HG02870 (cell line): ENCODE results near the gene ADAMTS7.
"Not testable (repeated sequence)": the region's sequence is repeated elsewhere in the genome, so short reads cannot be mapped to it uniquely, and the experiment has no call there.

Source experiments
- ATAC-seq: cut with Tn5 transposase; IDR thresholded peaks from one replicate; pipeline ENCODE4 v1.9.1; 2021; ENCODE audit warnings: mild to moderate bottlenecking, moderate library complexity; ENCODE audit not compliant: unreplicated experiment

ADAMTS7 gene

GRCh38 chr15:78788016-78788660 is 23.1 kb downstream of the ADAMTS7 start:
- ATAC-seq: no peak

DNA sequence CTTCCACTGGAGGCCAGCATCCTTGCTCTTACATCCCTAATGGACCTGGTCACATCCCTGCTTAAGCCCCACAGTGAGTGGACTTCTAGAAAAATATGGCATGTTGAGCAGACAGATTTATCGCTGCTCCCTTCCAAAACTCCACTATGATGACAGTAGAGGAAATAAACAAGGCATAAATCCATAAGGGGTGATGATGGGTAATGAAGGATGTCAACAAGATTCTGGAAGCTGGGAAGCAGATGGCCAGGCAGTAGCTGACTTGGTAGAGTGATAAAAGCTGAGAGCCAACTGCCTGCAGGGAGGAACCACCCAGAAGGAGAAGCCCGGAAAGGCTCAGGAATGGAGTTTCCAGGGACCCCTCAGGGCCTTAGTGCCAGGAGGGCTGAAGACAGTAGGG is 28.9 kb downstream of the ADAMTS7 start:
- ATAC-seq: not testable (repeated sequence)

DNA sequence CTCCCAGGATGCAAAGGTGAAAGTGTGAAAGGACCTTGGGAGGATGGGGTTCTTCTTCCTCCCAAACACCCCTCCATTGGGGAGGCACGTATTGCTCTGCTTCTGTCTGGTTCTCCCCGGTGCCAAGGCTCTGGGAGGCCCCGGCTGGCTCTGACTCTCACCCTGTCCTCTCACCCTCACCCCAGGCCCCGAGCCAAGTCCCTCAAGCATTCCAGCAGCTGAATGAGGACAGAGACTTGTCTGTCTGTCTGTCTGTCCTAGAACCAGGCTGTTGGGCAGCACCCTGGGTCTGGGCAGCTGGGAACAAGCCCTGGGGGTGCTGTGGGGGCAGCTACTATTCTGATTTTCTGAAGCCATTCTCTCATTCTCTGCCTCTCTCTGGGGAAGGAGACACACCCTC is 29.9 kb downstream of the ADAMTS7 start:
- not testable (repeated sequence) for ATAC-seq

GRCh38 chr15:78779975-78780374 is 31.3 kb downstream of the ADAMTS7 start:
- ATAC-seq: not testable (repeated sequence)

DNA sequence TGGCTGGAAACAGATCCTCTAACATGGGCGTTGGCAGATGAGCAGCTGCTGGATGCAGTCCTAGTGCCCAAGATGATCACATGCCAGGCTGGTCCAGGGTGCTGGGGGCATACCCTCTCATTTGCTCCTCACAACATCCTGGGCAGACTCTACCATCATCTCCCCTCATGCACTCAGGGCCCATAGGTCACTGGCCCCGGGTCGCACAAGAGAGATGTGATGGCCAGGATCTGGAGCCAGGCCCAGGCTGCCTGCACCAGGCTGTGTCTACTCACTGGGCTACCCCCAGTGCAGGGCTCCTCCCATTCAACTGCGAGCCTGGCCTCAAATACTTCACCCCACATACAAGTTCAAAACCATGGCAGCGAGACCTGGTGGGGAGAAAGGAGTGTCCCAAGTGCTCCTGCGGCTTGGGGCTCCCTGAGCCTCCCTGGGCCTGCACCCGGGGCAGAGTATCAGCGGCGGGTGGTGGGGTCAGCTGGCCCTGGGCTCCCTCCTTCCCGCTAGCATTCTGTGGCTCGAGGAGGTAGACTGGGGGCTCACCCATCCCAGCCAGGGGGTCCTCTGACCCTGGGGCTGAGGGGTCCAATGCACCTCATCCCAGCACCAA is 32.0 kb downstream of the ADAMTS7 start:
- not testable (repeated sequence) for ATAC-seq

DNA sequence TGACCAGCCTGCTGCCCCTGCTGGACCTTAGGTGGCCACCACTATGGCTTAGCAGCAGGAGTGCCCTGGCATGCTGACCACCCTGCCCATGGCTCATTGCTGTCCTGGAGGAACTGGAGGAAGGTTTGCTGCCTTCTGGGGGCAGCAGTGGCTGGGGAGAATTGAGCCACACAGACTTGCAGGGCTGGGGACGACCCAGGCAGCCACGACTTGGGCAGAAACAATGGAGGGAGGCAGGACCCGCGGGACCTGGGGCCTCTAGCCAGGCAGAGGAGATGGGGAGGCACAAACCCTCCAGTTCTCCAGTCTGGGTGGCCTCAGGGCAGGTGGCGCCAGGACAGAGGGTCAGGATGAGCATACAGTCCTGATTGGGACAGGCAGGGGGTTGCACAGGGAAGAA is 32.8 kb downstream of the ADAMTS7 start:
- ATAC-seq: no peak

- not testable (repeated sequence) for ATAC-seq
Measured at GRCh38 chr15:78777953-78778345, 33.3 kb downstream of the ADAMTS7 start.

GRCh38 chr15:78777290-78777952 is 33.8 kb downstream of the ADAMTS7 start:
- ATAC-seq: not testable (repeated sequence)

DNA sequence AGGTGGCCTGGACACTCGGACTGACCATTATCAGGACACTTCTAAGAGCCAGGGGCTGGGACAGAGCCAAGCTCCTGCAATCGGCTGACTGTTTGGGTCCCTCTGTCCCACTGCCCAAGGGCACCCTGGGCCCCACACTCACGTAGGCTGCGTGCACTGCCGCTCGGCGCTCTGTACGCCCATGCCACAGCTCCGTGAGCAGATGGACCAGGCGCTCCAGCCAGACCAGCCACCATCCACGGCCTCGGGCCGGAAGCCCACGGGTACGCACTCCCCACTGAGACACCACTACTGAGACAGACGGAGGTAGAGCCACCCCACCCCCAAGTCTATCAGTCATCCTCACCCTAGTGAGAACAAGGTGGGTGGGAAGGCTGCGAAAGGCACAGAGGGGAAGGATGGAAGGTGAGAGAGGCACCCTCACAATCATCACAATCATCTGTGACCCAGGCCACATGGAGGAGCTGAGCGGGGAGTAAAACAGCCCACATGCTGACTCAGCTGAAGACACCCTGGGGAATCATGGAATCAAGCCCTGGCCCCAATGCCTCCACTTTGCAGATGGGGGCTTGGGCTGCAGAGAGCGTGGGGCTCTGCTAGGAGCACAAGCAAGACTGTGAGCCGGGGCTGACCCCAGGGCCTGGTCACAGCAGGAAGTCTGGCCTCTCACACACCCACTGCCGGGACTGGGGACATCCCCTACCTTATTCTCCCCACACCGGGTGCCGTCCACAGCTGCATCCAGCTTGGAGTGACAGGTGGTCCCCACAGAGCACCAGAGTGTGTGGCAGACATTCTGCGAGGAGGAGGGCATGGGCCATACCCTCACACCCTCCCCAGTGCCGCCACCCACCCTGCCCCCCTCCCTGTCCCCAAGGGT is 35.0 kb downstream of the ADAMTS7 start:
- not testable (repeated sequence) for ATAC-seq

DNA sequence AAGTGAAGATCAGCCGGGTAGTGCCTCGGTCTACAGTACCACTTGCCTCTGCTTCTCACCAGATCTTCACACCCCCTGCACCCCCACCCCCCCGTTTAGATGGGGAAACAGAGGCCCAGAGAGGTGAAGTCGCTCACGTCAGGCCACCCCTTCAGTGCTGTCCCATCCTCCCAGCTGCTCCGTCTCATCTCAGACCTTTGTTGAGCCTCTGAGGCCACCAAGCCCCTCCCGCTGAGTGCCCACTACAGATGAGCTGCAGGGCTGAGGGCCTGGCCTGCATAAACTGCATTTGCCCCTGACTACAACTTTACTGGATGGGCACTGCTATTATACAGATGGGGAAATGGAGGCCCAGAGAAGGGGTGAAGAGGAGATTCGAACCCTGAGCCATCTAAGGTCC is 35.8 kb downstream of the ADAMTS7 start:
- ATAC-seq: no peak

- not testable (repeated sequence) for ATAC-seq
Measured at GRCh38 chr15:78774451-78774990, 36.7 kb downstream of the ADAMTS7 start.

DNA sequence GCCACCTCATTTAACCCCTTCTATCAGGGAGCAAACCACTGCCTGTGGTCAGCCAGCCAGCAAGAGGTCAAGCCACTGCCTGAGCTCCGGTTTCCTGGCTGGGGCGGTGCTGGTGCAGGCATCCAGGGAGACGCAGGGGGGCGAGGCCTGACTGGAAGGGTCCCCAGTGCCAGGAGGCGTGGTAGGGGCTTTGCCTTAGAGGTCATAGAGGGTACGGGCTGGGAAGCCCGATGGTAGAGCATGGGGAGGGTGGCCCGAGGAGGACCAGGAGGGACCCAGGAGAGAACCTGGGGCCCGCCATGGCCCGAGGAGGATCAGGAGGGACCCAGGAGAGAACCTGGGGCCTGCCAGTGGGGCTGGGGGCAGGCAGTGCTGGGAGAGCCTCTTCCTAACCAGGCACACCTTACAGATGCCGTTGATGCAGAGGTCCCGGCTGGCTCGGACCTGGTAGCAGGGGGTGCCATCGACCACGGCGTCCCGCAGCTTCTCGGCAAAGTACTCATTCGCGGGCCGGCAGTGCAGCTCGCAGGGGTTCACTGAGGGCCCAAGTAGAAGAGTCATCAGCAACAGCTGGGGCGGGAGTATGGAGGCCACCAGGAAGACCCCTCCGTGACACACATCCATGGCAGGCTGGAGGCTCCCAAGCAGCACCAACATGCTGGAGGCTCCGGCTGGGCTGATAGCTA is 37.4 kb downstream of the ADAMTS7 start:
- ATAC-seq: not testable (repeated sequence)

DNA sequence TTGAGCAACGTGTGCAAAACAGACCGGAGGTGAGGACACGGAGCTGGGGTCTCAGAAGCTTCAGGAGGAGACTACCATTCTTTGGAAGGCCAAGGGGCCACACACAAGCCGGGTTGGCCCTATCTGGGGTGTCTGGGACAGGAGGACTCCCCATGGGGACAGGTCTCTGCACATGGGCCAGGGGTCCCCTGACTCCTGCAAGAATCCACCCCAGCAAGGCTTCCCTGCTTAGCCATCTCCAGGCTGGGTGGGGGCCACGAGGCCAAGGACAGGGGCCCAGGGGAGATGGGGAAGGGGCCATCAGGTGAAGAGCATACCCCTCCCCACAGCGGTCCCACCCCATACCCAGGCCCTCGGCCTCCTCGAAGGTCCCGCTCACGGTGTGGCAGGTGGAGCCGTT is 38.5 kb downstream of the ADAMTS7 start:
- no peak for ATAC-seq

DNA sequence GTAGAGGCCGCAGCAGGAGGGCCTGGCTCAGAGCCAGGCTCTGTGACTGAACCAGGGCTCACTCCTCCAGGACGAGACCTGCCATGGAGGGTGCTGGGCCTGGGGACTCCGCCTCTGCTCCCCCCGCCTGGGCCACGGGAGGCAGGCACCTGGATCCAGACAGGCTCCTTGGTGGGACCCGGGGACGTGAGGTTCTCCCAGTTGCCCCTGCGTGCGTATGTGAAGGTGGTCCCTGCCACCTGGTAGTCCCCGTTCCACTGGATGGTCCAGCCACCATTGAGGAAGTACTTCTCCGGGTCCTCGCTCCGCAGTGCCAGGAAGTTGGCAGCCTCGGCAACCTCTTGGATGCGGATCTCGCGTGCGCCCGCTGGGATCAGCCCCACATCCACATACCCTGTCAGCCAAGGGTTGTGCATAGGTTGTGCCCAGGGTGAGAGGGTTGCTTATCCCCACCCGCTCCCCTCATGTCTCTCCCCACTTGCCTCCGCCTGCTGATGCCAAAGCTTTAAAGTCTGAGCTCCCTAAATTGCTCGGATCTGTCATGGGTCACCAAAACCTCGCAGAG is 39.7 kb downstream of the ADAMTS7 start:
- not testable (repeated sequence) for ATAC-seq

DNA sequence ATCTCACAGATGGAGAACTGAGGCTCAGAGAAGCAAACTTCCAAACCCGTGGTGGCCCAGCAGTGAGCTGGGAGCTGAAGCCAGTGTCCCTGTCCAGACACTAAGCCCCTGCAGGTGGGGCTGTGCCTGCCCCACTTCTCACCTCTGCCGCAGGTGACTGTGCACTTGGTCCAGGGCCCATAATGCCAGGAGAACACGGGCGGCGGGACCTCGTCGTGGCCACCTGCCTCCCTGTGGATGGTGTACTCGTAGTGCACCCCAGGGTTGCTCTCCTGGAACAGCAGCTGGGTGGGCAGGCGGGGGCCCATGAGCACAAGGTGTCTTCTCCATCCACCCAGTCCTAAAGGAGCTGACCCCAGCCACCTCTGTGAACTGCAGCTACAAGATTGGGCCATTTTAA is 40.2 kb downstream of the ADAMTS7 start:
- not testable (repeated sequence) for ATAC-seq

- not testable (repeated sequence) for ATAC-seq
Measured at GRCh38 chr15:78769473-78770225, 41.6 kb downstream of the ADAMTS7 start.

DNA sequence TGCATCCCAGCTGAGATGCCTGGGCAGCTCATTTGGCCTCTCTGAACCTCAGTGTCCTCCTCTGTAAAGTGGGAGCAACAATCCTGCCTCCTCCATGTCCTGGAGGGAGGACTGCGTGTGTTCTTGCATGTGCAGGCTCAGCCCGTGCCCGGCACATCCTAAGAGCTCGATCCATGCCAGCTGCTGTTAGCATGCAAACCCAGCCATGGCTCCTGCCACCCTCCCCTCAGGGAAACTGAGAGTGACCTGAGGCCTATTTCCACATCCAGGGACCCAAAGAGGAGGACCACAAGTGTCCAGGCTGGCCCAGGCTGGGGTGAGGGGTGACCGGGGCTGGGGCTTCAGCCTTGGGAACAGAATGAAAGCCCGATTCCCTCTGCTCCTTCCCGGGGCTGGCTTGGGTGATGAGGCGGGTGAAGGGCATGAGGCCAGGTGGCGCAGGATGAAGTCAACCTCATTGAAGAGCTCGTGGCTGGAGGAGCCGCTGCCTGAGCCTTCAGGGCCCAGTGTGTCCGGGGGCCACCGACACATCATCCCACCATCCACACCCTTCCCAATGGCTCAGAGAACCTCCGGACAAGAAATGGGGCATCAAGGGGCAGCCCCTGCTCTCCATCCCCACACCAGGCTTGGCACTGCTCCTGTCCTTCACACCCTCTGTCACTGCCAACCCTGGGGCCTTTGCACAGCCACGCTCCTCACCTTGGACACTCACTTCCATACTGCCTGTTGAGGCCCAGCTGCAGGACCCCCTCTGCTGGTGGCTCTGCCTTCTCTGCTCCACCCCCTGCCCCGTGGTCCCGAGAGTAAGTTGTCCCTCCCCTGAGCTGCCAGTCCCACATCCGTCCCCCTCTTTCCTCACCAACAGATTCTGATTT is 42.5 kb downstream of the ADAMTS7 start:
- ATAC-seq: no peak

DNA sequence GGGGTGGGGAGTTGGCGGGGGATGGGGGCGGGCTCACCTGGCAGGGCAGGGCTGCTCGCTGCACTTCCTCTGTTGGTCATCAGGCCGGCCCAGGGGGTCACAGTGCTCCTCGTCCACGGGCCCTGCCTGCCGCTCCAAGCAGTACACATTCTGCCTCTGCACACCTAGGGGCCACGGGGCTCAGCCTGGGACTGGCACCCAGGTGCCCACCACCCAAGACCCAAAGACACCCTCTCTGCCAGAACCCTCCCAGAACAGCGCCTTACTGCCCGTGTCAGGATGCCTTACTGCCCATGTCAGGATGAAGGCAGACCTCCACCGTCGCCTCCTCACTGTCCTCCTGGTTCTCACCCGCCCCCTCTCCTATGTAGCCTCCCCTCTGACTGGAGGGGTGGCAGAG is 43.2 kb downstream of the ADAMTS7 start:
- ATAC-seq: no peak
